SK-N-MC (cell line): ENCODE results near the gene GRAMD1B.

Experiments
- DNase-seq: peaks from one replicate; pipeline ENCODE4 v3.0.0-alpha.2; 2011; ENCODE audit warnings: low read depth, low spot score
- H3K27ac ChIP-seq: fragments of 200-600 bp; sonication (generic); 2 replicates; pipeline ENCODE4 v1.5.1; 2016; ENCODE audit warnings: mixed run types
- H3K36me3 ChIP-seq: fragments of 200-600 bp; sonication (generic); 2 replicates; pipeline ENCODE4 v1.6.1; 2017; ENCODE audit warnings: antibody characterized with exemption, low read length, mixed read lengths; ENCODE audit not compliant: insufficient read depth
- H3K4me3 ChIP-seq: fragments of 200-600 bp; sonication (generic); 2 replicates; pipeline ENCODE4 v1.5.1; 2016
- H3K9ac ChIP-seq: fragments of 200-600 bp; sonication (generic); 2 replicates; pipeline ENCODE4 v1.8.0; 2017; ENCODE audit warnings: mixed run types, mixed read lengths; ENCODE audit not compliant: insufficient read length
- H3K9me3 ChIP-seq: fragments of 200-600 bp; sonication (generic); 2 replicates; pipeline ENCODE4 v1.6.1; 2017; ENCODE audit warnings: low read depth, mild to moderate bottlenecking, antibody characterized with exemption, low read length, moderate library complexity, mixed read lengths
- EZH2 ChIP-seq: fragments of 200-600 bp; sonication (generic); IDR thresholded peaks from one replicate; pipeline ENCODE4 v1.6.1; 2017; ENCODE audit warnings: antibody characterized with exemption
- FOXP2 ChIP-seq: optimal IDR thresholded peaks from 2 replicates; pipeline ENCODE3; 2011; ENCODE audit warnings: mild to moderate bottlenecking, moderate library complexity; ENCODE audit not compliant: insufficient read depth; ENCODE audit errors: extremely low read length, control extremely low read depth
- POLR2AphosphoS5 ChIP-seq: IDR thresholded peaks from 2 replicates; pipeline ENCODE4 v1.6.1; 2012; ENCODE audit warnings: mild to moderate bottlenecking, low read depth, low read length, borderline replicate concordance

The GRAMD1B gene

DNA sequence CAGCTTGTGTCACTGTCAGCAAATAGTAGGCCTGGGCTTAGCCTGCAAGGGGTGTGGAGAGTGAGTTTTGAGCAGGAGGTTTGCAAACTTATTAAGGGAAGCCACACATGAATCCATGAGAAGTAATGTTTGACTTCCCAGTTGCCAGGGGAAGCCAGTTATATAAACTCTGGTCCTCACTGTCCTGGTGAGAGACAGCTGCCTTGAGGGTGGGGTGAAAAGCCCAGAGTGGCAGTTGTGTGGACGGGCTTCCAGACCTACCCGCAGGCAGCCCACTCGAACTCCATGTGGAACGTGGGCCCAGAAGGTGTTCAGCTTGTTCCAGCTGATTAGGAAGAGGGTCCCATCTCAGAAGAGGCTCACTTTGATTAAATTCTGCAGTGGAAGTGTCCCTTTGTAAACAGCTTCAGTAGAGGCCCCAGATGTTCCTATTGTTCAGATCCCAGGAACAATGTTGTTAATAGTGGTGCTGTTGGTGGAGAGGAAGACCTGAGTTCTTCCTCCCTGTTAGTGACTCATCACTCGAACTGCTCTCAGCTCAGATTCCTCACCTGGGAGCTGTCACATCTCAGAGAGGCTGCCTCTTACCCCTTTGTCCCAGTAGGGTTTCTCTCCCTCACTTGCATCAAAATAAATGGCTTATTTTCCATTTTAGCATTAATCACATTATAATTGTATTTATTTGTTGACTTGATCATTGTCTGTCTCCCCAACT lies 63.4 kb downstream of the GRAMD1B start:
- Histone ChIP-seq H3K4me3 (no peak overlapping the region), H3K9ac (no peak overlapping the region), H3K27ac (no peak overlapping the region), H3K36me3 (no peaks in the 10 kb centered on the region), H3K9me3 (no peaks in the 10 kb centered on the region)
- TF ChIP-seq FOXP2 = no peak
- TF ChIP-seq EZH2 = no peak
- TF ChIP-seq POLR2AphosphoS5 = no peak
- no peak for DNase-seq

DNA sequence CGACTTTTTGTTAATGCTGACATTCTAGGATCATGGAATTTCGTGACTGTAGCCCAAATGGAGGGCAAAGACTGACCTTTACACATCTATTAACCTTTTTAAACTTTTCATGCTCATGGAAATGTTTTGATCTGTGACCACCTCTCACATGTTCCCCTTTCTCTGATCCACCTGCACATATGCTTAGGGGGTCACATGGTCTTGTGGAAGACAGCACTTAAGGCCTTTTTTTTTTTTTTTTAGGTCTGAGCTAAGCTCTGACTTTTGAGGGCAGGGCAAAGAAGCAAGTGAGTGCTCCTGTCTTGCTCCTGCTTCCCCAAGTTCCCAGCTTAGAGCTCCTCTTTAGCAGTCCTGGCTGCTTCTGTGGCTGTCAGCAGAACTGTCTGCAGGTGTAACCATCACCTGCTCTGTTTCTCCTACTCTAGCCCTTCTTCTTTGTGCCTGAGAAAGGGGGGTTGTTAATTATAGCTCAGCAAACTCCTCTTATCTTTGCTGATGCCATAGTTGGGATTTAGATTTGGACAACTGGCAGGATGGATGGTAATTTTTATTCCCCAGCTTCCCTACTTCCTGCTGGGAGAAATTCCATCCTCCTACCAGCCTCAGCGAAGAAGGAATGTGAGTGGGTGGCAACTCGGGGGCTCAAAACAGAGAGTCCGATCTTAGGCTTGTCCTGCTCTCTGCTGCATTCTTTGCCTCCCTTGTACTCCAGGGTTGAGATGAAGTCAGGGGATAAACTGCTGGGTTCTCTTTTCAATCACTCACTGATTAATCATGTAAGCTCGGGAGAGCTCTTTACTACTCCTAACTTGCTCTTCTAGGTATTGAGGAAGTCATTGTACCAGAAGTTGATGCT lies 64.4 kb downstream of the GRAMD1B start:
- H3K4me3 ChIP-seq = no peak overlapping the region
- H3K9ac ChIP-seq = no peak overlapping the region
- no peak overlapping the region for H3K27ac ChIP-seq
- no peaks in the 10 kb centered on the region for H3K9me3 ChIP-seq
- H3K36me3 ChIP-seq = no peaks in the 10 kb centered on the region
- DNase-seq = no peak
- TF ChIP-seq FOXP2 = no peak
- no peak for TF ChIP-seq EZH2
- TF ChIP-seq POLR2AphosphoS5 = no peak

DNA sequence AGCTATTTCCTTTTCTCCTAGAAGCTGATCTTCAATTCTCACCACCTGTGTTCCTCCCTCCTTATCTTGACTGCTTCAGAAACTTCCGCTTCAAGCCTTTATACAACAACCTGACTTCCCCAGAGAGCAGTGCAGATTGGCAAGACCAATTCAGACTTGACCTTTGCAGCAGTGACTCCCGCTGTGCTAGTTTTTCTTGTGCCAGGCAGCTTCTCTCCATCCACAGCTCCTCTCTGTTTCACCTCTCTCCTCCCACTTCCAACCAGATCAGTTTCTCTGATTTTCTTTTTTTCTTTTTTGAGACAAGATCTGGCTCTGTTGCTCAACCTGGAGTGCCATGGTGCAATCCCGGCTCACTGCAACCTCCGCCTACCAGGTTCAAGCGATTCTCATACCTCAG lies 74.3 kb downstream of the GRAMD1B start:
- Histone ChIP-seq H3K9me3 (no peaks in the 10 kb centered on the region), H3K27ac (no peak overlapping the region), H3K9ac (no peak overlapping the region), H3K36me3 (no peaks in the 10 kb centered on the region), H3K4me3 (no peak overlapping the region)
- TF ChIP-seq EZH2 = no peak
- TF ChIP-seq FOXP2 = no peak
- no peak for TF ChIP-seq POLR2AphosphoS5
- DNase-seq = no peak

DNA sequence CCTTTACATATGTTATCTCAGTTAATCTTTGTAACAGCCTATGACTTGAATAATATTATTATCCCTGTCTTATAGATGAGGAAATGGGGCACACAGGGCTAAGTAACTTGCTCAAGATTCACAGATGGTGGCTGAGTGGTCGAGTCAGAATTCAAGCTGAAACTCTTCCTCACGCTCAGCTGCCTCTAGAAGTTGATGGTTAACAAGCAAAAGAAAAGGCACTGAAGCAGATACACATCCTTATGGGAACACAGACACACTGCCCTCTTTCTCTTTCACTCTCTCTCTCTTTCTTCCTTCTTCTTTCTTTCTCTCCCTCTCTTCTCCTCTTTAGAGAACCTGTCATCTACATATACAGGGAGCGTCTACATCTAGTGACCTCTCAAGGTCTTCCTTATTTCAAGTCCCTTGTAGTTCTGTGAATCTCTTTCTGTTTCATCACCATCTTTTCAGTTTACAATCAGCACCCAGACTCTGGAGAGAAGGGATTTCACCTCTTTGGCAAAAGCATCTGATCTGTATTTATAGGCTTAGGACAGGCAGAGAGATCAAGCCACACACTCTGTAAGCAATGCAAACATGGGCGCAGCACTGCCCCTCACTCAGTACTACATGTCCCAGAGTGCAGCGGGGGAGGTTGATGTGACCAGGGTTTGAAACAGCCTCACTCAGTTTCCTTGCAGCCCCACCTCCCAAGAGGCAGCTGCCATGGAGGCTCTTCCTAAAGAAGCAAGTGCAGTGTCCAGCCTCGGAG lies 75.7 kb downstream of the GRAMD1B start:
- TF ChIP-seq POLR2AphosphoS5 (no peak), FOXP2 (no peak), EZH2 (no peak)
- Histone ChIP-seq H3K27ac (no peak overlapping the region), H3K36me3 (no peaks in the 10 kb centered on the region)

DNA sequence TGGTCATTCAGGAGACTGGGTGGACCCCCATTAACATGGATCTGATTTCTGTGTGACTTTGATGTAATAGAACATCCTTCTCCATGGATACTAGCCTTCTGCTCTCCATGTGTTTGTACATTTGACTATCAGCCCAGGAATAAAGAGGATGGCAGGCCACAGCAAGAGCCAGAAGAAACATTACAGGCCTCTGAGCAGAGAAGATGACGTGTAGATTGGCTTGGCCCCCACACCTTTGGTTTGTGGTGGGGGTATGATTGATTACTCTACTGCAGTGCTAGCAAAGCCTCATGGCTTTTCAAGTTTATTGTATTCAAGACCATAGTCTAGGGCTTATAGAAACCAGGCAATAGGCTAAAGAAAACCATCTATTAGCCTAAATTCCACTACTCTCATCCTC lies 77.0 kb downstream of the GRAMD1B start:
- H3K27ac ChIP-seq = no peak overlapping the region
- no peaks in the 10 kb centered on the region for H3K9me3 ChIP-seq
- no peak overlapping the region for H3K9ac ChIP-seq
- DNase-seq = no peak
- H3K36me3 ChIP-seq = no peaks in the 10 kb centered on the region
- no peak overlapping the region for H3K4me3 ChIP-seq
- no peak for TF ChIP-seq EZH2
- TF ChIP-seq POLR2AphosphoS5 = no peak
- no peak for TF ChIP-seq FOXP2

More for the DNA sequence above, 75.7 kb downstream of the GRAMD1B start:
- H3K9me3 ChIP-seq = no peaks in the 10 kb centered on the region
- no peak overlapping the region for H3K4me3 ChIP-seq
- H3K9ac ChIP-seq = no peak overlapping the region
- no peak for DNase-seq

DNA sequence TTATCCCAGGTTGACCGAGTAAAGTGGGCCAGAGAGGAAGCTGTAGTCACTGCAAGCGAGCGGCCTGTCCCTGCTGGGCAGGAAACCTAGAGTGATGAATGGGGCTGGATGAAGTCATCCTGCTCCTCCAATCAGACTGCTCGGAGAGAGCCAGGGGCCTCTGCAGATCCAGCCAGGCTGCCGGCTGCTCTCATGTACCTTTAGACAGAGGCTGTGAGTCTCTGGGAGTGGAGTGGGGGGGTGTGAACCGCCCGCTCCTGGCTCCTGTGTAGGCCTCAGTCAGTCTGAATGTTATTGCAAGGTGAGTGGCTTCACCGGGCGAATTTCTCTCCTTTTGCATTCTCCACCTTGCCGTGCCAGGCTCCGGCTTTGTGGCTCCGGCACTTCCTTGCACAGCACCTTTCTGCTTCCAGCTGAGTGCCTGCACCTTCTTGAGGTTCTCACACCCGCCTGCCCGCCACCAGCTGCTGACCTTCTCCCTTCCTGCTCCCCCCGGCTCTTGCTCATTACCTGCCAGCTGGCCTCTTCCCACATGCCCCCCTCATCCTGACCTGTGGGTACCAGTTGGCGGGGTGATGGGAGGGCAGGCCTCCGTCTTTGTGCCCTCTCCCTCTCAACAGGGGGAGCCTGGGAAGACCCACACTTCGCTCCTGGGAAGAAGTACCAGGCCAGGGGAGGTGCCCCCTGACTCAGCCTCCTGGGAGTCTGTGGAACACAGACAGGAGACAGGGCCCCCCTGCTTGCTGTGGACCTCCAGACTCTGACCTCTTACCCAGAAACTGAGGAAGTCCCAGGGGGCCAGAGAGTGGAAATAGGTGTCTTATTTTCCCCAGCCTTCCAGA lies 79.9 kb downstream of the GRAMD1B start:
- TF ChIP-seq POLR2AphosphoS5 = no peak
- TF ChIP-seq EZH2 = no peak
- no peak for TF ChIP-seq FOXP2
- Histone ChIP-seq H3K9ac (no peak overlapping the region), H3K36me3 (no peaks in the 10 kb centered on the region), H3K4me3 (no peak overlapping the region), H3K9me3 (no peaks in the 10 kb centered on the region), H3K27ac (no peak overlapping the region)
- no peak for DNase-seq

DNA sequence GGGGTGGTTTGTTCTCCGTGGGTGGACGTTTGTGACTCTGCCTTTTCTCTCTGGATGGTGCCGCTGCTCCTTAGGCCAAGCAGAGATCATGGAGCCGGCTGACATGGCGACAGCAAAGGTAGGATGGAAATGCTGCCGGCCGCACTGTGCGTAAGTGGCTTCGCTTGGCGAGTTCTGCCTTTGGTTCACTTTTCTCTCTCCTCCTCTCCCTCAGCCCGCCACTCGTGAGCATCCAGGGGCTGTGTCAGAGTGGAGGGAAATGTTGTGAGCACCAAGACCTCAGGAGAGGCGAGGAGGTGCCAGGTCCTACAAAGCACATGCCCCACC lies 80.5 kb downstream of the GRAMD1B start:
- Histone ChIP-seq H3K36me3 (no peaks in the 10 kb centered on the region), H3K9me3 (no peaks in the 10 kb centered on the region), H3K4me3 (no peak overlapping the region), H3K9ac (no peak overlapping the region), H3K27ac (no peak overlapping the region)
- TF ChIP-seq FOXP2 (no peak), POLR2AphosphoS5 (no peak), EZH2 (no peak)
- DNase-seq = no peak
